Endothelial cell of umbilical vein (primary cell): ENCODE results near the gene TBC1D4. TPM values are rescaled to one million over a fixed set of nuclear protein-coding genes. Genes with fewer than 3 reads are reported as not detected.

ENCODE experiments used
- BruUV-seq: library from RNA; stranded (reverse); fragments of 400-500 nt; replicated peaks from 2 replicates; lab custom pipeline; 2021; lab: Mats Ljungman, UMichigan
- CTCF ChIA-PET: fragments of 300-600, 350-600 bp; sonication (Branson Sonifier 250); formaldehyde crosslinking; loops from one replicate; lab custom pipeline; 2021; ENCODE audit warnings: antibody characterized with exemption, inconsistent platforms; lab: Charles Lee
- POLR2A ChIA-PET: fragments of 300-600, 350-600 bp; sonication (Branson Sonifier 250); formaldehyde crosslinking; loops from one replicate; lab custom pipeline; 2021; ENCODE audit warnings: antibody characterized with exemption, inconsistent platforms; lab: Charles Lee
- DNase-seq: peaks from one replicate; pipeline ENCODE4 v3.0.0-alpha.2; 2011; ENCODE audit warnings: low read depth, low spot score
- FAIRE-seq: peaks from 2 replicates; lab custom pipeline; 2011; peaks lifted over from hg19 to GRCh38; lab: Jason Lieb, UNC
- H2AFZ ChIP-seq: 2 replicates; pipeline ENCODE4 v1.6.0; 2012; ENCODE audit warnings: low read depth, low read length, control low read depth, inconsistent platforms
- H3K27ac ChIP-seq: 2 replicates; pipeline ENCODE4 v1.5.1; 2011; ENCODE audit warnings: low read depth, mild to moderate bottlenecking, control low read depth, low read length, moderate library complexity; ENCODE audit not compliant: insufficient read depth
- H3K27me3 ChIP-seq, 2 experiments: 2 replicates each; pipeline versions ENCODE4 v1.6.0 to v1.6.1; 2011; ENCODE audit warnings: low read length in 2 of 2, mixed read lengths in 1 of 2; ENCODE audit not compliant: control insufficient read depth in 2 of 2, insufficient read depth in 2 of 2
- H3K36me3 ChIP-seq, 2 experiments: 2 replicates in 1 of 2; 3 replicates in 1 of 2; pipeline ENCODE4 v1.5.1; 2011; ENCODE audit warnings: low read length in 2 of 2, mild to moderate bottlenecking in 1 of 2, moderate library complexity in 1 of 2; ENCODE audit not compliant: control insufficient read depth in 2 of 2, insufficient read depth in 2 of 2; ENCODE audit errors: extremely low read depth in 1 of 2
- H3K4me1 ChIP-seq: 3 replicates; pipeline ENCODE4 v1.5.1; 2011; ENCODE audit warnings: mild to moderate bottlenecking, low read length; ENCODE audit not compliant: control insufficient read depth, insufficient read depth; ENCODE audit errors: extremely low read depth
- H3K4me2 ChIP-seq: 2 replicates; pipeline ENCODE4 v1.6.1; 2011; ENCODE audit warnings: low read length, control low read depth, mixed read lengths; ENCODE audit not compliant: insufficient read depth
- H3K4me3 ChIP-seq, 3 experiments: fragments of 200-600 bp in 1 of 3; sonication (generic), shearing (Covaris generic) in 1 of 3; replicated peaks in 1 of 3; 2 replicates each; pipeline ENCODE4 v1.5.1; 2011 to 2016; ENCODE audit warnings: control low read depth in 3 of 3, low read length in 3 of 3, mild to moderate bottlenecking in 2 of 3, inconsistent platforms in 1 of 3, low read depth in 1 of 3, moderate library complexity in 1 of 3; ENCODE audit not compliant: insufficient read depth in 1 of 3
- H3K79me2 ChIP-seq: 2 replicates; pipeline ENCODE4 v1.6.0; 2012; ENCODE audit warnings: low read length, inconsistent platforms; ENCODE audit not compliant: control insufficient read depth, insufficient read depth
- H3K9ac ChIP-seq: replicated peaks from 2 replicates; pipeline ENCODE3; 2011; ENCODE audit warnings: low read length, control low read depth; ENCODE audit not compliant: insufficient read depth; ENCODE audit errors: extremely low read depth
- H3K9me1 ChIP-seq: replicated peaks from 3 replicates; pipeline ENCODE4 v1.6.0; 2011; ENCODE audit warnings: mild to moderate bottlenecking, low read length; ENCODE audit not compliant: control insufficient read depth, insufficient read depth; ENCODE audit errors: extremely low read depth
- H3K9me3 ChIP-seq: replicated peaks from 2 replicates; pipeline ENCODE4 v1.5.1; 2012; ENCODE audit warnings: low read length, inconsistent platforms; ENCODE audit not compliant: control insufficient read depth, insufficient read depth
- H4K20me1 ChIP-seq: replicated peaks from 2 replicates; pipeline ENCODE3; 2011; ENCODE audit warnings: mild to moderate bottlenecking, low read length; ENCODE audit not compliant: control insufficient read depth, insufficient read depth; ENCODE audit errors: extremely low read depth
- CTCF ChIP-seq, 2 donors: IDR thresholded peaks; 1 replicate in 1 of 2; 2 replicates in 1 of 2; pipeline ENCODE4 v1.5.1; 2011; ENCODE audit warnings: low read length in 2 of 2, mild to moderate bottlenecking in 2 of 2, moderate library complexity in 2 of 2, control low read depth in 1 of 2, inconsistent platforms in 1 of 2, low read depth in 1 of 2; ENCODE audit not compliant: insufficient read depth in 1 of 2; ENCODE audit errors: extremely low read depth in 1 of 2
- EZH2 ChIP-seq: IDR thresholded peaks from 2 replicates; pipeline ENCODE4 v1.6.1; 2012; ENCODE audit warnings: borderline replicate concordance, low read depth, mild to moderate bottlenecking, moderate library complexity, low read length, inconsistent platforms; ENCODE audit not compliant: severe bottlenecking
- FOS ChIP-seq: IDR thresholded peaks from 2 replicates; pipeline ENCODE4 v1.6.1; 2011; ENCODE audit warnings: mild to moderate bottlenecking, low read length, moderate library complexity, borderline replicate concordance; ENCODE audit not compliant: insufficient read depth
- GATA2 ChIP-seq: IDR thresholded peaks from 2 replicates; pipeline ENCODE4 v1.7.0; 2011; ENCODE audit warnings: low read depth, mild to moderate bottlenecking, moderate library complexity, mixed read lengths, low read length; ENCODE audit not compliant: insufficient read length, insufficient read depth
- JUN ChIP-seq: IDR thresholded peaks from 2 replicates; pipeline ENCODE4 v1.6.1; 2011; ENCODE audit warnings: borderline replicate concordance, low read depth; ENCODE audit not compliant: insufficient read length, insufficient read depth
- MAX ChIP-seq: IDR thresholded peaks from 2 replicates; pipeline ENCODE4 v1.6.1; 2011; ENCODE audit not compliant: insufficient read depth, insufficient read length
- MYC ChIP-seq: IDR thresholded peaks from one replicate; pipeline ENCODE4 v1.6.1; 2011; ENCODE audit warnings: mild to moderate bottlenecking, low read depth, low read length
- POLR2A ChIP-seq: IDR thresholded peaks from 2 replicates; pipeline ENCODE4 v1.6.1; 2012; ENCODE audit warnings: low read depth, mild to moderate bottlenecking, control low read depth, low read length
- POLR2AphosphoS5 ChIP-seq: IDR thresholded peaks from 2 replicates; pipeline ENCODE4 v1.6.1; 2012; ENCODE audit warnings: low read depth, mild to moderate bottlenecking, control low read depth, low read length, moderate library complexity; ENCODE audit not compliant: insufficient read depth
- dilution Hi-C: fragments of 300-500 bp; cut with MboI; formaldehyde crosslinking; loops from one replicate; pipeline ENCODE4 v1.15.0; 2019; ENCODE audit warnings: low sequenced_read_pairs; ENCODE audit not compliant: extremely low pct_ligation_motif_present
- intact Hi-C: fragments of 100-400 bp; cut with micrococcal nuclease; formaldehyde crosslinking; loops from one replicate; pipeline ENCODE4 v1.10.0; 2022
- polyA plus RNA-seq, 4 experiments: library from polyadenylated mRNA; depleted of rRNA in 3 of 4; stranded (reverse) in 3 of 4; unstranded in 1 of 4; fragments of >200 nt; gene quantifications; 2 replicates each; pipeline versions ENCODE4 v1.2.1 to v1.2.3, GENCODE V29; 2011 to 2012; ENCODE audit warnings: missing spikeins in 1 of 4
- total RNA-seq: library from RNA; stranded (reverse); gene quantifications from 2 replicates; pipeline ENCODE4 v1.2.3, GENCODE V29; 2021

Gene TBC1D4
- total and polyA plus RNA-seq, 2 donors (not counting 3 experiments of a cell fraction or from before 2014, with no cell fraction given), result 58.3 to 81.0 TPM

- H3K4me1 ChIP-seq, result no peaks in the 10 kb centered on the region
- TF ChIP-seq EZH2 (no peak), POLR2A (no peak), FOS (no peak), POLR2AphosphoS5 (no peak), GATA2 (no peak), CTCF (IDR thresholded peaks at IDR 0.05; ENCODE audit: extremely low read depth in 1 of 2, insufficient read depth in 1 of 2, low read depth in 1 of 2, low read length in 2 of 2) (no peak), MYC (no peak), MAX (no peak), JUN (no peak)
- H3K4me3 ChIP-seq, result no peak overlapping the region
- ChIA-PET CTCF (no interaction called here), POLR2A (no interaction called here)
- H4K20me1 ChIP-seq, result no peaks in the 10 kb centered on the region
- peaks cover 2% of the 10 kb centered on the region for H3K79me2 ChIP-seq
- H3K9ac ChIP-seq, result no peak overlapping the region
- H3K27me3 ChIP-seq, result no peaks in the 10 kb centered on the region
- H3K36me3 ChIP-seq, result peaks cover 8 to 16% of the 10 kb centered on the region in 2 experiments
- H3K27ac ChIP-seq, result no peak overlapping the region
- no peaks in the 10 kb centered on the region for H3K9me3 ChIP-seq
- H3K4me2 ChIP-seq, result no peak overlapping the region
- intact Hi-C loops, result no loop called here
- BruUV-seq, result no TSS peak
- DNase-seq, result no peak
- no peak overlapping the region for H2AFZ ChIP-seq
- no peak for FAIRE-seq
- dilution Hi-C loops, result no loop called here
- peaks cover 2% of the 10 kb centered on the region for H3K9me1 ChIP-seq
These were observed 148.9 kb downstream of the TBC1D4 start for GRCh38 chr13:75333103-75333502.
